ENCODE results near the gene TRAPPC11.

- TF ChIP-seq, protein P1, sequence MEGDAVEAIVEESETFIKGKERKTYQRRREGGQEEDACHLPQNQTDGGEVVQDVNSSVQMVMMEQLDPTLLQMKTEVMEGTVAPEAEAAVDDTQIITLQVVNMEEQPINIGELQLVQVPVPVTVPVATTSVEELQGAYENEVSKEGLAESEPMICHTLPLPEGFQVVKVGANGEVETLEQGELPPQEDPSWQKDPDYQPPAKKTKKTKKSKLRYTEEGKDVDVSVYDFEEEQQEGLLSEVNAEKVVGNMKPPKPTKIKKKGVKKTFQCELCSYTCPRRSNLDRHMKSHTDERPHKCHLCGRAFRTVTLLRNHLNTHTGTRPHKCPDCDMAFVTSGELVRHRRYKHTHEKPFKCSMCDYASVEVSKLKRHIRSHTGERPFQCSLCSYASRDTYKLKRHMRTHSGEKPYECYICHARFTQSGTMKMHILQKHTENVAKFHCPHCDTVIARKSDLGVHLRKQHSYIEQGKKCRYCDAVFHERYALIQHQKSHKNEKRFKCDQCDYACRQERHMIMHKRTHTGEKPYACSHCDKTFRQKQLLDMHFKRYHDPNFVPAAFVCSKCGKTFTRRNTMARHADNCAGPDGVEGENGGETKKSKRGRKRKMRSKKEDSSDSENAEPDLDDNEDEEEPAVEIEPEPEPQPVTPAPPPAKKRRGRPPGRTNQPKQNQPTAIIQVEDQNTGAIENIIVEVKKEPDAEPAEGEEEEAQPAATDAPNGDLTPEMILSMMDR (conservative IDR thresholded peaks at IDR 0.05; ENCODE audit: low read depth, low read length) = no peak
- TF ChIP-seq EZH2 (IDR thresholded peaks at IDR 0.05; ENCODE audit: borderline replicate concordance, low read depth, low read length, poor library complexity, severe bottlenecking) = no peak
Observed at GRCh38 chr4:183659029-183659871, at the start of gene TRAPPC11, which contains the start of gene RWDD4.

Measured in A673 (cell line).